OCI-LY3 (cell line): Measurements from ENCODE around the gene TMEM59L.
"Not testable (repeated sequence)": the region's sequence is repeated elsewhere in the genome, so short reads cannot be mapped to it uniquely, and the experiment has no call there.

Source experiments
- H2AFZ ChIP-seq: fragments of 200-600, 300-600 bp; shearing (Covaris generic); 2 replicates; pipeline ENCODE4 v1.6.0; 2014; ENCODE audit warnings: antibody characterized with exemption, low read depth, low read length
- H3K27ac ChIP-seq: fragments of 200-600, 300-600 bp; sonication (generic); 2 replicates; pipeline ENCODE4 v1.5.1; 2014; ENCODE audit warnings: mild to moderate bottlenecking, low read length, moderate library complexity, mixed read lengths
- H3K27me3 ChIP-seq: fragments of 200-600, 300-600 bp; sonication (generic); 2 replicates; pipeline ENCODE4 v1.6.1; 2014; ENCODE audit warnings: low read depth, low read length, mixed read lengths
- H3K36me3 ChIP-seq: fragments of 200-600, 300-600 bp; sonication (generic); replicated peaks from 2 replicates; pipeline ENCODE3; 2014; ENCODE audit warnings: low read depth, low read length, mixed read lengths
- H3K4me1 ChIP-seq: fragments of 300-600, 200-600 bp; sonication (generic); 2 replicates; pipeline ENCODE4 v1.6.1; 2014; ENCODE audit warnings: low read length, mixed read lengths
- H3K4me2 ChIP-seq: fragments of 200-600, 300-600 bp; sonication (generic); 2 replicates; pipeline ENCODE4 v1.6.1; 2014; ENCODE audit warnings: low read length, mixed read lengths
- H3K4me3 ChIP-seq: fragments of 300-600, 200-600 bp; sonication (generic); 2 replicates; pipeline ENCODE4 v1.5.1; 2014; ENCODE audit warnings: antibody characterized with exemption, mild to moderate bottlenecking, low read length, moderate library complexity
- H3K79me2 ChIP-seq: fragments of 300-600, 200-600 bp; shearing (Covaris generic); 2 replicates; pipeline ENCODE4 v1.6.1; 2014; ENCODE audit warnings: mild to moderate bottlenecking, low read length, mixed read lengths
- H3K9ac ChIP-seq: fragments of 300-600, 200-600 bp; shearing (Covaris generic); 2 replicates; pipeline ENCODE4 v1.6.0; 2014; ENCODE audit warnings: mild to moderate bottlenecking, low read length, moderate library complexity
- H3K9me3 ChIP-seq: fragments of 200-600, 300-600 bp; shearing (Covaris generic); 2 replicates; pipeline ENCODE4 v1.6.1; 2014; ENCODE audit warnings: low read length, mixed read lengths; ENCODE audit not compliant: insufficient read depth
- H4K20me1 ChIP-seq: fragments of 200-600, 300-600 bp; sonication (generic); 2 replicates; pipeline ENCODE4 v1.6.1; 2016; ENCODE audit warnings: low read length, mixed read lengths; ENCODE audit not compliant: insufficient read depth
- EZH2phosphoT487 ChIP-seq: fragments of 200-600 bp; shearing (Covaris generic); IDR thresholded peaks from 2 replicates; pipeline ENCODE4 v1.6.1; 2018; ENCODE audit warnings: antibody characterized with exemption, mixed run types, low read depth
- TF ChIP-seq, protein P1 (sequence below): fragments of 200-600, 300-600 bp; sonication (generic); IDR thresholded peaks from 2 replicates; pipeline ENCODE4 v1.5.1; 2014; ENCODE audit warnings: antibody characterized with exemption, low read length, low read depth

Gene TMEM59L

DNA sequence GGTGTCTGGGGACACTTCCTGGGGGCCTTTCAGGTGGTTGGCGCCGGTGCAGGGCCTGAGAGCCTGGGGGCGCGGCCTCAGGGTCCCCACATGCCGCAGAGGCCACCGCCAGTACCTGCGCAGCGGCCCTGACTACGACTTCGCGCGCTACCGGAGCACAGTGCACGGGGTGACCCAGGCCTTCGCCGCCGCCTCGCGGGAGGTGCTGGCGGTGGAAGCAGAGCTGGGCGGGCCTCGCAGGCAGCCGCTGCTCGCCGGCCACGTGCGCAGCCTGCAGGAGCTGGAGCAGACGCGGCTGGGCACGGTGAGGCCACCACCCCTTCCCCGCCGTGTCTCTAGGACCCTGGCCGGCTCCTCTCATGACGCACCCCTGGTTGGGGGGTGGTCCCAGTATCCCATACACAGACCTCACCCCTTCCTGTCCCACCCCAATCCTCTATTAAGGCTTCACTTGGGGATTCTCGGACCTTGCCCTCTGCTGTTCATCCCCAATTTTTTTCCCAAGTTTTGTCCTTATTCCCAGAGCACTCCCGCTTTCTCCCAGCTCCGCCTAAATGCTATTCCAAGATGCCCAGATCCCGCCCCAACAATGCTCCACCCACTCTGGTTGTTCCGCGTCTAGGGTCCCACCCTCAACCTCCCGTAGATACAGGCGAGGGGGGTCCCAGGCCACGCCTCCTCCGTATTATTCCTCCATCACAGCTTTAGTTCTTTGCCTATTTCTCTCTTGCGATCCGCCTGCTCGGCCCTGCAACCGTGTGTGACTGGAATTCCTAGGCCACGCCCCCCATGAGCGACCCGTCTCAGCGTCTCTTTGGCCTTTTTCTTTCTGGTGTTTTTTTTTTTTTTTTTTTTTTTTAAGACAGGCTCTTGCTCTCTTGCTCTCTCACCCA lies 23.0 kb upstream of the TMEM59L start:
- peak overlapping the region; percentile 98 for H3K4me2 ChIP-seq
- no peaks in the 10 kb centered on the region for H3K27me3 ChIP-seq
- peaks cover 6% of the 10 kb centered on the region; the same call in 1 of the 2 replicates for H3K9me3 ChIP-seq
- TF ChIP-seq, protein P1, sequence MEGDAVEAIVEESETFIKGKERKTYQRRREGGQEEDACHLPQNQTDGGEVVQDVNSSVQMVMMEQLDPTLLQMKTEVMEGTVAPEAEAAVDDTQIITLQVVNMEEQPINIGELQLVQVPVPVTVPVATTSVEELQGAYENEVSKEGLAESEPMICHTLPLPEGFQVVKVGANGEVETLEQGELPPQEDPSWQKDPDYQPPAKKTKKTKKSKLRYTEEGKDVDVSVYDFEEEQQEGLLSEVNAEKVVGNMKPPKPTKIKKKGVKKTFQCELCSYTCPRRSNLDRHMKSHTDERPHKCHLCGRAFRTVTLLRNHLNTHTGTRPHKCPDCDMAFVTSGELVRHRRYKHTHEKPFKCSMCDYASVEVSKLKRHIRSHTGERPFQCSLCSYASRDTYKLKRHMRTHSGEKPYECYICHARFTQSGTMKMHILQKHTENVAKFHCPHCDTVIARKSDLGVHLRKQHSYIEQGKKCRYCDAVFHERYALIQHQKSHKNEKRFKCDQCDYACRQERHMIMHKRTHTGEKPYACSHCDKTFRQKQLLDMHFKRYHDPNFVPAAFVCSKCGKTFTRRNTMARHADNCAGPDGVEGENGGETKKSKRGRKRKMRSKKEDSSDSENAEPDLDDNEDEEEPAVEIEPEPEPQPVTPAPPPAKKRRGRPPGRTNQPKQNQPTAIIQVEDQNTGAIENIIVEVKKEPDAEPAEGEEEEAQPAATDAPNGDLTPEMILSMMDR = peak; percentile 28
- no peak for TF ChIP-seq EZH2phosphoT487
- no peaks in the 10 kb centered on the region; the same call in 1 of the 2 replicates for H4K20me1 ChIP-seq
- H3K4me1 ChIP-seq = peaks cover 35% of the 10 kb centered on the region
- H3K9ac ChIP-seq = peak overlapping the region; percentile 92
- H3K27ac ChIP-seq = peak overlapping the region; percentile 92
- H3K4me3 ChIP-seq = peak overlapping the region; percentile 86
- peaks cover 13% of the 10 kb centered on the region for H3K36me3 ChIP-seq
- peaks cover 15% of the 10 kb centered on the region for H3K79me2 ChIP-seq
- peak overlapping the region; percentile 22; the same call in 1 of the 2 replicates for H2AFZ ChIP-seq

DNA sequence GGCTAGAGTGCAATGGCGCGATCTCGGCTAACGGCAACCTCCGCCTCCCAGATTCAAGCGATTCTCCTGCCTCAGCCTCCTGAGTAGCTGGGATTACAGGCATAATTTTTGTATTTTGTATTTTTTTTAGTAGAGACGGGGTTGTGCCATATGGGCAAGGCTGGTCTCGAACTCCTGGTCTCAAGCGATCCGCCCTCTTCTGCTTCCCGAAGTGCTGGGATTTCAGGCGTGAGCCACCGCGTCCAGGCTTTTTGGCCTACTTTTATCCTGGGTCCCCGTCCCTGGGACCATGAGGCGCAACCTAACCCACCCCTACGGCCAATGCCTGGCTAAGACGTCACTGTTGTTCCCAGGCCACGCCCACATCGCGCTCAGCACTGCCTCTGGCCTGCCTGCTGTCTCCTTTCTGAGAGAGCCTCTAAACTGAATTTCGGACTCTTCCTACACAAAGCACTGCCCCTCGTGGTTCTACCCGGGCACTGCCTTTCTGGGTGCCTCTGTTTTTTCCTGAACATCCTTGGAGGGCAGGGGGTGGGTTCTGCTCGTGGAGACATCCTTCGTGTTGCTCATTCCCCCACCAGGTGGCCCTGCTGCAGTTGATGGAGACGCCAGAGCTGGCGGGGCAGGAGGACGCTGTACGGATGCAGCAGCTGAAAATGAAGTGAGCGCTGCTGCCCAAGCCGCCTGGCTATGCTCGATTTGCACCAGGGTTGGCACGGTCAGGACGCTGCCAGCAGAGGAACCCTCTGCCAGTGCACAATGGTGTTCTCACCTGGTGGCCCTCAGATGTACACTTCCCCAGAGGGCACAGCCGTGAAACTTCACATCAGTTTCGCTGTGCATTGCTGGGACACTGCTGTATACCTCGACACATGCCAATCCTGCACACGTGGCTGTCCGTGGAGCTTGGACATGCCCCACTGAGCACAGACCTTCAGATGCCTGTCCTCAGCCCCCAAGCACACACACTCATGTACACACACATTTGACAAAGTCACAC lies 22.1 kb upstream of the TMEM59L start:
- TF ChIP-seq EZH2phosphoT487 = no peak
- TF ChIP-seq, protein P1 = peak; percentile 14; the same call in 1 of the 2 replicates
- Histone ChIP-seq H3K79me2 (peaks cover 15% of the 10 kb centered on the region), H3K4me3 (peak overlapping the region; percentile 86), H3K4me1 (peaks cover 39% of the 10 kb centered on the region), H3K36me3 (peaks cover 13% of the 10 kb centered on the region), H3K4me2 (peak overlapping the region; percentile 98), H3K27me3 (no peaks in the 10 kb centered on the region), H3K27ac (no peak overlapping the region), H2AFZ (no peak overlapping the region), H3K9ac (no peak overlapping the region), H4K20me1 (no peaks in the 10 kb centered on the region; the same call in 1 of the 2 replicates), H3K9me3 (peaks cover 6% of the 10 kb centered on the region; the same call in 1 of the 2 replicates)

DNA sequence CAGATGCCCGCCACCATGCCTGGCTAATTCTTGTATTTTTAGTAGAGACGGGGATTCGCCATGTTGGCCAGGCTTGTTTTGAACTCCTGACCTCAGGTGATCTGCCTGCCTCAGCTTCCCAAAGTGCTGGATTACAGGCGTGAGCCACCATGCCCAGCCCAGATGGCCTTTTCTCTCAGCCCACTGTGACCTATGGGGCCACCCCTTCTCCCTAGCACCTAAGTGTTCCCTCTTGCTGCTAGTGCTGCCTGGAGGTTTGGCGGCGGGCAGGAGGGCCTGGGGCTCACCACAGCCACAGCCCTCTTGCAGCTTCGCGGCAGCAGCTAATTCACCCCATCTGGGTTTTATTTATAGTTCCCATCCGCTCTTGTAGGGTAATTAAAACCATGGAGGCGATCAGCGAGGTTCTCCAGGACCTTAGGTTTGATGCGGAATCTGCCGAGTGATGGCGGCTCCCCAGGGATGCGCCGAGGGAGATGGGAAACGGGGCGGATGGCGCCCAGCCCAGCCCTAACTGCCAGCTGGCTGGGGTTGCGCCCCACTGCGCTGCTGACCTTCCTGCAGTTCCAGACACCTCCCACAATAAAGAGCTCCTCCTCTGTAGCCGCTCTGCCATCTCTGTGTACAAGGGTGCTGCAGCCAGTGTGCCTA lies 20.8 kb upstream of the TMEM59L start:
- peaks cover 2% of the 10 kb centered on the region; the same call in 1 of the 2 replicates for H3K9me3 ChIP-seq
- H3K4me1 ChIP-seq = peaks cover 26% of the 10 kb centered on the region
- no peak overlapping the region for H3K27ac ChIP-seq
- no peak overlapping the region for H3K4me2 ChIP-seq
- no peaks in the 10 kb centered on the region; the same call in 1 of the 2 replicates for H4K20me1 ChIP-seq
- H3K36me3 ChIP-seq = peaks cover 10% of the 10 kb centered on the region
- H3K79me2 ChIP-seq = peaks cover 15% of the 10 kb centered on the region
- H3K27me3 ChIP-seq = no peaks in the 10 kb centered on the region
- no peak overlapping the region for H3K4me3 ChIP-seq
- H2AFZ ChIP-seq = no peak overlapping the region
- TF ChIP-seq EZH2phosphoT487 = no peak
- TF ChIP-seq, protein P1 = no peak
- no peak overlapping the region for H3K9ac ChIP-seq

DNA sequence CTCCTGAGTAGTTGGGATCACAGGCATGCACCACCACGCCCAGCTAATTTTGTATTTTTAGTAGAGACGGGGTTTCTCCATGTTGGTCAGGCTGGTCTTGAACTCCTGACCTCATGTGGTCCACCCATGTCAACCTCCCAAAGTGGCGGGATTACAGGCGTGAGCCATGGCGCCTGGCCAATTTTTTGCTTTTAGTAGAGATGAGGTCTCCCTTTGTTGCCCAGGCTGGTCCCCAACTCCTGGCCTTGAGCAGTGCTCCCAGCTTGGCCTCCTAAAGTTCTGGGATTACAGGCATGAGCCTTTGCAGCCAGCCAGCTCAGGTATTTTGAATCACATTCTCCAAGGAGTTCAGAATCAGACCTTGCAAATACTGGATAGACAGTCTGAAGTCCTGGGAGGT lies 19.9 kb upstream of the TMEM59L start:
- Histone ChIP-seq H3K79me2 (peaks cover 15% of the 10 kb centered on the region), H3K4me1 (peaks cover 21% of the 10 kb centered on the region)
- not testable (repeated sequence) for H3K9me3 ChIP-seq, H4K20me1 ChIP-seq, H3K9ac ChIP-seq, H3K4me3 ChIP-seq, H3K36me3 ChIP-seq, H3K27me3 ChIP-seq, H3K4me2 ChIP-seq, H3K27ac ChIP-seq, H2AFZ ChIP-seq
